Measurements from ENCODE around the gene ZNF511.

DNA sequence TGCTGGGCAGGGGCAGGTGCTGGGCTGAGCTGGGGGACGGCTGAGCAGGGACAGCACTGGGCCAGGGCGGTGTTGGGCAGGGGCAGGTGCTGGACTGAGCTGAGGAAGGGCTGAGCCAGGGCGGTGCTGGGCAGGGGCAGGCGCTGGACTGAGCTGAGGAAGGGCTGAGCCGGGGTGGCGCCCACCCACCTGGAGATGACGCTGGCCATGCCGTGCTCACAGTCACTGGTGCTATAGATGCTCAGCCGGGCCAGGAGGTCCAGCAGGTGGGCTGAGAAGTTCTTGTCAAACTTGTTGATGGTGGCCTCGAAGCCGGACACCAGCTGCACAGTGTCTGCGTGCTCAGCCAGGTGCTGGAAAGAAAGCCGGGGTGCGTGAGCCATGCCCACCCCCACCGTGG is 27.6 kb upstream of the ZNF511 start:
- TF ChIP-seq POLR2A (IDR thresholded peaks at IDR 0.05), result no peak
- TF ChIP-seq, protein P1, sequence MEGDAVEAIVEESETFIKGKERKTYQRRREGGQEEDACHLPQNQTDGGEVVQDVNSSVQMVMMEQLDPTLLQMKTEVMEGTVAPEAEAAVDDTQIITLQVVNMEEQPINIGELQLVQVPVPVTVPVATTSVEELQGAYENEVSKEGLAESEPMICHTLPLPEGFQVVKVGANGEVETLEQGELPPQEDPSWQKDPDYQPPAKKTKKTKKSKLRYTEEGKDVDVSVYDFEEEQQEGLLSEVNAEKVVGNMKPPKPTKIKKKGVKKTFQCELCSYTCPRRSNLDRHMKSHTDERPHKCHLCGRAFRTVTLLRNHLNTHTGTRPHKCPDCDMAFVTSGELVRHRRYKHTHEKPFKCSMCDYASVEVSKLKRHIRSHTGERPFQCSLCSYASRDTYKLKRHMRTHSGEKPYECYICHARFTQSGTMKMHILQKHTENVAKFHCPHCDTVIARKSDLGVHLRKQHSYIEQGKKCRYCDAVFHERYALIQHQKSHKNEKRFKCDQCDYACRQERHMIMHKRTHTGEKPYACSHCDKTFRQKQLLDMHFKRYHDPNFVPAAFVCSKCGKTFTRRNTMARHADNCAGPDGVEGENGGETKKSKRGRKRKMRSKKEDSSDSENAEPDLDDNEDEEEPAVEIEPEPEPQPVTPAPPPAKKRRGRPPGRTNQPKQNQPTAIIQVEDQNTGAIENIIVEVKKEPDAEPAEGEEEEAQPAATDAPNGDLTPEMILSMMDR (IDR thresholded peaks at IDR 0.05), result no peak

Measured in uterus (tissue), 2 donors.